HL-60 (cell line): ENCODE data around the gene PLEKHG2.

ENCODE experiments used
- CTCF ChIP-seq: IDR thresholded peaks from one replicate; pipeline ENCODE4 v1.5.1; 2011; ENCODE audit warnings: low read length, control low read depth, inconsistent platforms; ENCODE audit not compliant: insufficient read depth
- POLR2AphosphoS5 ChIP-seq: IDR thresholded peaks from 2 replicates; pipeline ENCODE4 v1.6.1; 2012; ENCODE audit warnings: low read depth

DNA sequence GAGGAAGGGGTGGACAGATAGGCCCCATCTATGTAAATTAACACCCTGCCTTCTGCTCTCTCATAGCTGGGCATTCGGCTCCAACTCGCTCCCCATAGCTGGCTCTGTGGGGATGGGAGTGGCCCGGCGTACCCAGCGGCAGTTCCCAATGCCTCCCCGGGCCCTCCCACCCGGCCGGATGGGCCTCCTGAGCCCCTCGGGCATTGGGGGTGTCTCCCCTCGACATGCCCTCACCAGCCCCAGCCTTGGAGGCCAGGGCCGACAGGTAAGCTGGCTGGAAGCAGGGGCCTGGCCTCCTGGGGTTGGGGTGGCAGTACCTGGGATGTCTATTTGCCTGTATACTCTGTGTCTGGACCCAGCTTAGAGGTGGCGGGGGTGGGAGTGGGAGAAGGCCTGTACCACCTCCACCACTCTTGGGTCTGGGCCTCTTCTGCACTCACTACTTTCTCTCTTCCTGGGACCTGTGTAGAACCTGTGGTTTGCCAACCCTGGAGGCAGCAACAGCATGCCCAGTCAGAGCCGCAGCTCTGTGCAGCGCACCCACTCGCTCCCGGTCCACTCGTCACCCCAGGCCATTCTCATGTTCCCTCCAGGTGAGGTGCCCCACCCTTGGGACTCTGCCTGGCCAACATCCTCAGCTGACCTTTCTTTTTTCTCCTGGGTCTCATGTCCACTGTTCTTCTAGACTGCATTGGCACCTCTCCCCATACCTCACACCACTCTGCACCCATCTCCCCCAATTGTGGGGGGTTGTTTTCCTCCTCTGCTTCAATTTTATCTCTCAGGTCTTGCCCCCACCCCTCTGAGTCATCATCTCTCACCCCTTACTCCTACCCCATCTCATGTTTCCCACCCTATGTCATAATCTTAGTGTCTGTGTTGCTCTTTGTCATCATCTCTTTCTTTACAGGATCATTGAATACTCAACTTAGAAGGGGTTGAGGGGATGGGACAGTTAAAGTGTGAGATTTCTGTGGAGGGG is 31.7 kb upstream of the PLEKHG2 start:
- TF ChIP-seq CTCF (no peak), POLR2AphosphoS5 (no peak)
